HepG2 (cell line): ENCODE results near the gene KLHL3. TPM values are rescaled to one million over a fixed set of nuclear protein-coding genes. Genes with fewer than 3 reads are reported as not detected.

Experiments used
- ARNT2 ChIP-seq: sonication (generic); formaldehyde crosslinking; IDR thresholded peaks from 2 replicates; pipeline ENCODE4 v1.8.0; 2022; ENCODE audit warnings: mild to moderate bottlenecking, low read depth, missing genetic modification reagents, moderate library complexity
- ETV5 ChIP-seq: IDR thresholded peaks from 2 replicates; pipeline ENCODE4 v1.6.1; 2018; ENCODE audit warnings: missing biosample characterization, missing genetic modification reagents, inconsistent platforms, borderline replicate concordance
- FIP1L1 ChIP-seq: fragments of 200-400 bp; formaldehyde crosslinking; IDR thresholded peaks from 2 replicates; pipeline ENCODE4 v1.6.1; 2018; ENCODE audit warnings: low read depth, mild to moderate bottlenecking, low read length, moderate library complexity, borderline replicate concordance; ENCODE audit not compliant: insufficient read depth
- KDM5B ChIP-seq: sonication (generic); formaldehyde crosslinking; IDR thresholded peaks from 2 replicates; pipeline ENCODE4 v1.4.0; 2020; ENCODE audit warnings: missing genetic modification reagents, mild to moderate bottlenecking, borderline replicate concordance
- NBN ChIP-seq: fragments of 450-650 bp; conservative IDR thresholded peaks from 2 replicates; pipeline ENCODE4 v1.6.1; 2017
- NRL ChIP-seq: sonication (generic); formaldehyde crosslinking; IDR thresholded peaks from 2 replicates; pipeline ENCODE4 v1.5.0; 2020; ENCODE audit warnings: missing genetic modification reagents, mild to moderate bottlenecking, moderate library complexity, borderline replicate concordance
- PBX2 ChIP-seq: IDR thresholded peaks from 2 replicates; pipeline ENCODE4 v1.6.1; 2016; ENCODE audit warnings: control low read depth
- POGZ ChIP-seq: sonication (generic); formaldehyde crosslinking; IDR thresholded peaks from 2 replicates; pipeline ENCODE4 v1.4.0; 2020; ENCODE audit warnings: mild to moderate bottlenecking, missing genetic modification reagents
- SALL1 ChIP-seq: sonication (generic); formaldehyde crosslinking; IDR thresholded peaks from 2 replicates; pipeline ENCODE4 v1.8.0; 2022; ENCODE audit warnings: mild to moderate bottlenecking, missing genetic modification reagents
- SMYD3 ChIP-seq: sonication (generic); formaldehyde crosslinking; IDR thresholded peaks from 2 replicates; pipeline ENCODE4 v1.8.1; 2023; ENCODE audit warnings: mild to moderate bottlenecking, missing genetic modification reagents
- TAF1 ChIP-seq: sonication (generic); formaldehyde crosslinking; IDR thresholded peaks from 2 replicates; pipeline ENCODE4 v1.4.0; 2020; ENCODE audit warnings: missing genetic modification reagents
- TBX2 ChIP-seq: sonication (generic); formaldehyde crosslinking; IDR thresholded peaks from 2 replicates; pipeline ENCODE4 v1.5.0; 2020; ENCODE audit warnings: missing genetic modification reagents, mild to moderate bottlenecking, borderline replicate concordance
- TEAD2 ChIP-seq: sonication (generic); formaldehyde crosslinking; IDR thresholded peaks from 2 replicates; pipeline ENCODE4 v1.9.0; 2021; ENCODE audit warnings: missing genetic modification reagents
- TFDP1 ChIP-seq: IDR thresholded peaks from 2 replicates; pipeline ENCODE4 v1.6.1; 2016; ENCODE audit warnings: missing compliant biosample characterization, missing genetic modification reagents, borderline replicate concordance
- ZIK1 ChIP-seq: sonication (generic); formaldehyde crosslinking; IDR thresholded peaks from 2 replicates; pipeline ENCODE4 v1.5.0; 2020; ENCODE audit warnings: mild to moderate bottlenecking, low read depth, missing genetic modification reagents, borderline replicate concordance
- ZNF460 ChIP-seq: sonication (generic); formaldehyde crosslinking; IDR thresholded peaks from 2 replicates; pipeline ENCODE4 v1.5.1; 2020; ENCODE audit warnings: missing genetic modification reagents, mild to moderate bottlenecking, borderline replicate concordance
- ZNF547 ChIP-seq: sonication (generic); formaldehyde crosslinking; IDR thresholded peaks from 2 replicates; pipeline ENCODE4 v1.5.1; 2020; ENCODE audit warnings: mild to moderate bottlenecking, missing genetic modification reagents
- ZNF614 ChIP-seq: IDR thresholded peaks from 2 replicates; pipeline ENCODE4 v1.6.1; 2018; ENCODE audit warnings: missing biosample characterization, missing genetic modification reagents, inconsistent platforms, borderline replicate concordance
- ZNF800 ChIP-seq: sonication (generic); formaldehyde crosslinking; IDR thresholded peaks from 2 replicates; pipeline ENCODE4 v1.4.0; 2020; ENCODE audit warnings: missing genetic modification reagents
- ZNF878 ChIP-seq: sonication (generic); formaldehyde crosslinking; IDR thresholded peaks from 2 replicates; pipeline ENCODE4 v1.8.1; 2023; ENCODE audit warnings: mild to moderate bottlenecking, missing genetic modification reagents, moderate library complexity
- ZSCAN22 ChIP-seq: sonication (generic); formaldehyde crosslinking; IDR thresholded peaks from 2 replicates; pipeline ENCODE4 v1.4.0; 2020; ENCODE audit warnings: mild to moderate bottlenecking, missing genetic modification reagents
- polyA plus RNA-seq, 8 experiments: library from polyadenylated mRNA; depleted of rRNA in 3 of 8; stranded (reverse) in 7 of 8; unstranded in 1 of 8; fragments of >200 nt; fragmentation: Illumina TruSeq in 4 of 8; extraction: Trizol in 4 of 8; gene quantifications; 2 replicates each; pipeline versions ENCODE4 v1.2.1 to v1.2.3, GENCODE V29; 2011 to 2016; ENCODE audit warnings: low read depth in 4 of 8, missing spikeins in 1 of 8, mixed read lengths in 1 of 8; ENCODE audit not compliant: insufficient read depth in 1 of 8
- total RNA-seq, 5 experiments: library from RNA; depleted of rRNA; stranded (reverse); fragments of >200 nt; fragmentation: Illumina TruSeq; extraction: Trizol; gene quantifications; 2 replicates each; pipeline ENCODE4 v1.2.3, GENCODE V29; 2016; ENCODE audit warnings: low read depth in 1 of 5

KLHL3 gene
- total and polyA plus RNA-seq, 2 of the 13 experiments (the other 11 are each of a cell fraction or from before 2014, with no cell fraction given): 0.02 to 0.08 TPM

- TF ChIP-seq PBX2 (CRISPR knock-in tag): peak; percentile 90
- 0 out of 2 replicates have a peak, but pooled peaks have one; percentile 58 for TF ChIP-seq TEAD2 (CRISPR knock-in tag)
- no peak for TF ChIP-seq NBN
- peak; percentile 71; the same call in 1 of the 2 replicates for TF ChIP-seq KDM5B (CRISPR knock-in tag)
- TF ChIP-seq ARNT2 (CRISPR knock-in tag): peak; percentile 75
- TF ChIP-seq TAF1 (CRISPR knock-in tag): peak; percentile 99
- TF ChIP-seq SALL1 (CRISPR knock-in tag): peak; percentile 48
- TF ChIP-seq FIP1L1: no peak
- TF ChIP-seq SMYD3: peak; percentile 84
- TF ChIP-seq ZNF460 (CRISPR knock-in tag): peak; percentile 29; the same call in 1 of the 2 replicates
- peak; percentile 54; the same call in 1 of the 2 replicates for TF ChIP-seq ZIK1
- peak; percentile 73; the same call in 1 of the 2 replicates for TF ChIP-seq TBX2
- TF ChIP-seq POGZ (CRISPR knock-in tag): peak; percentile 71
- peak; percentile 79 for TF ChIP-seq ZNF547
- TF ChIP-seq ZNF614 (CRISPR knock-in tag): peak; percentile 42
- 0 out of 2 replicates have a peak, but pooled peaks have one; percentile 62 for TF ChIP-seq ZNF878
- peak; percentile 31; the same call in 1 of the 2 replicates for TF ChIP-seq NRL (CRISPR knock-in tag)
- peak; percentile 91 for TF ChIP-seq TFDP1 (CRISPR knock-in tag)
- TF ChIP-seq ZNF800 (CRISPR knock-in tag): no peak
- peak; percentile 56 for TF ChIP-seq ETV5 (CRISPR knock-in tag)
- no peak for TF ChIP-seq ZSCAN22 (CRISPR knock-in tag)
These were observed 18.5 kb upstream of the KLHL3 start, which contains the start of gene HNRNPA0 (continued) for GRCh38 chr5:137754188-137754960.
